Keratinocyte (primary cell): ENCODE data around the gene ZNF32. TPM values are rescaled to one million over a fixed set of nuclear protein-coding genes. Genes with fewer than 3 reads are reported as not detected.
A peak's percentile ranks its signal among the peaks of the same experiment; 100 is the strongest.

Experiments used
- DNase-seq: peaks from one replicate; pipeline ENCODE4 v3.0.0-alpha.2; 2011; ENCODE audit warnings: low read depth, missing footprints, low spot score
- FAIRE-seq: peaks from 2 replicates; lab custom pipeline; 2011; peaks lifted over from hg19 to GRCh38; lab: Jason Lieb, UNC
- H2AFZ ChIP-seq: 2 replicates; pipeline ENCODE4 v1.6.0; 2012; ENCODE audit warnings: low read length, control low read depth, inconsistent platforms; ENCODE audit not compliant: control insufficient read depth
- H3K27ac ChIP-seq: 2 replicates; pipeline ENCODE4 v1.5.1; 2011; ENCODE audit warnings: low read length; ENCODE audit not compliant: control insufficient read depth, insufficient read depth
- H3K27me3 ChIP-seq: 3 replicates; pipeline ENCODE4 v1.6.0; 2011; ENCODE audit warnings: low read length; ENCODE audit not compliant: control insufficient read depth, insufficient read depth; ENCODE audit errors: extremely low read depth
- H3K36me3 ChIP-seq, 2 experiments: 2 replicates in 1 of 2; 3 replicates in 1 of 2; pipeline ENCODE4 v1.5.1; 2011; ENCODE audit warnings: low read length in 2 of 2, mild to moderate bottlenecking in 1 of 2; ENCODE audit not compliant: control insufficient read depth in 2 of 2, insufficient read depth in 2 of 2; ENCODE audit errors: extremely low read depth in 1 of 2
- H3K4me1 ChIP-seq: 3 replicates; pipeline ENCODE4 v1.5.1; 2011; ENCODE audit warnings: low read length; ENCODE audit not compliant: control insufficient read depth, insufficient read depth; ENCODE audit errors: extremely low read depth
- H3K4me2 ChIP-seq: 3 replicates; pipeline ENCODE4 v1.6.0; 2011; ENCODE audit warnings: low read depth, low read length; ENCODE audit not compliant: control insufficient read depth, insufficient read depth; ENCODE audit errors: extremely low read depth
- H3K4me3 ChIP-seq, 3 experiments: fragments of 200-600 bp in 1 of 3; sonication (generic) in 1 of 3; 2 replicates in 2 of 3; 3 replicates in 1 of 3; pipeline ENCODE4 v1.5.1; 2011 to 2016; ENCODE audit warnings: low read length in 3 of 3, mild to moderate bottlenecking in 3 of 3, control low read depth in 2 of 3, inconsistent platforms in 1 of 3, low read depth in 1 of 3, mixed read lengths in 1 of 3, mixed run types in 1 of 3, moderate library complexity in 1 of 3; ENCODE audit not compliant: control insufficient read depth in 2 of 3, insufficient read depth in 2 of 3; ENCODE audit errors: extremely low read depth in 1 of 3
- H3K79me2 ChIP-seq: 2 replicates; pipeline ENCODE4 v1.6.0; 2012; ENCODE audit warnings: low read length; ENCODE audit not compliant: control insufficient read depth, insufficient read depth
- H3K9ac ChIP-seq: 3 replicates; pipeline ENCODE4 v1.6.0; 2011; ENCODE audit warnings: low read length; ENCODE audit not compliant: control insufficient read depth, insufficient read depth; ENCODE audit errors: extremely low read depth
- H3K9me1 ChIP-seq: 3 replicates; pipeline ENCODE4 v1.6.0; 2011; ENCODE audit warnings: low read length; ENCODE audit not compliant: control insufficient read depth, insufficient read depth; ENCODE audit errors: extremely low read depth
- H3K9me3 ChIP-seq: 2 replicates; pipeline ENCODE4 v1.5.1; 2012; ENCODE audit warnings: low read depth, low read length; ENCODE audit not compliant: control insufficient read depth
- H4K20me1 ChIP-seq: 3 replicates; pipeline ENCODE4 v1.6.0; 2011; ENCODE audit warnings: low read length; ENCODE audit not compliant: control insufficient read depth, insufficient read depth; ENCODE audit errors: extremely low read depth
- CTCF ChIP-seq, 3 experiments: IDR thresholded peaks in 1 of 3; conservative IDR thresholded peaks in 1 of 3; optimal IDR thresholded peaks in 1 of 3; 2 replicates in 2 of 3; 3 replicates in 1 of 3; pipeline versions ENCODE3 to v1.5.1; 2011; ENCODE audit warnings: low read length in 3 of 3, mild to moderate bottlenecking in 3 of 3, moderate library complexity in 2 of 3, control low read depth in 1 of 3, inconsistent platforms in 1 of 3; ENCODE audit not compliant: insufficient read depth in 2 of 3; ENCODE audit errors: extremely low read depth in 1 of 3
- EZH2 ChIP-seq: IDR thresholded peaks from one replicate; pipeline ENCODE4 v1.6.1; 2012; ENCODE audit warnings: inconsistent platforms, mild to moderate bottlenecking, low read length, moderate library complexity
- dilution Hi-C: fragments of 300-500 bp; cut with MboI; formaldehyde crosslinking; loops from one replicate; pipeline ENCODE4 v1.7.0; 2020; ENCODE audit warnings: low sequenced_read_pairs; ENCODE audit not compliant: extremely low pct_ligation_motif_present
- polyA plus RNA-seq, 5 experiments: library from polyadenylated mRNA; depleted of rRNA in 3 of 5; stranded (reverse) in 3 of 5; stranded (forward) in 1 of 5; unstranded in 1 of 5; fragments of >200 nt; gene quantifications; 1 replicate in 1 of 5; 2 replicates in 3 of 5; 3 replicates in 1 of 5; pipeline versions ENCODE4 v1.2.1 to v1.2.3, GENCODE V29; 2011 to 2012; ENCODE audit warnings: missing spikeins in 2 of 5, low read depth in 1 of 5, low replicate concordance in 1 of 5

The ZNF32 gene
- polyA plus RNA-seq, 1 donor (not counting 4 experiments of a cell fraction or from before 2014, with no cell fraction given): 25.6 TPM

GRCh38 chr10:43679509-43679908 lies 30.8 kb upstream of the ZNF32 start:
- DNase-seq (no peak), FAIRE-seq (peak; percentile 41)
- Histone ChIP-seq H3K9me3 (no peaks in the 10 kb centered on the region), H3K9me1 (no peaks in the 10 kb centered on the region), H3K4me2 (no peak overlapping the region), H3K27me3 (peaks cover 2% of the 10 kb centered on the region), H3K27ac (no peak overlapping the region), H4K20me1 (no peaks in the 10 kb centered on the region), H3K4me3 (no peak overlapping the region), H2AFZ (no peak overlapping the region), H3K36me3 (no peaks in the 10 kb centered on the region), H3K4me1 (peaks cover 4% of the 10 kb centered on the region), H3K79me2 (no peaks in the 10 kb centered on the region), H3K9ac (no peak overlapping the region)
- dilution Hi-C loops: no loop called here
- TF ChIP-seq CTCF (optimal IDR thresholded peaks at IDR 0.05 in 1 of 3, IDR thresholded peaks at IDR 0.05 in 1 of 3, conservative IDR thresholded peaks at IDR 0.05 in 1 of 3; ENCODE audit: extremely low read depth in 1 of 3, insufficient read depth in 2 of 3, low read length in 3 of 3): no peak
- TF ChIP-seq EZH2: no peak

- no peaks in the 10 kb centered on the region for H3K79me2 ChIP-seq
- H3K4me1 ChIP-seq: peaks cover 4% of the 10 kb centered on the region
- no peak overlapping the region for H3K4me3 ChIP-seq
- no peaks in the 10 kb centered on the region for H4K20me1 ChIP-seq
- no peaks in the 10 kb centered on the region for H3K9me1 ChIP-seq
- H3K27ac ChIP-seq: no peak overlapping the region
- no peak overlapping the region for H3K4me2 ChIP-seq
- H2AFZ ChIP-seq: no peak overlapping the region
- H3K27me3 ChIP-seq: peaks cover 3% of the 10 kb centered on the region
- TF ChIP-seq EZH2 (no peak), CTCF (optimal IDR thresholded peaks at IDR 0.05 in 1 of 3, IDR thresholded peaks at IDR 0.05 in 1 of 3, conservative IDR thresholded peaks at IDR 0.05 in 1 of 3; ENCODE audit: extremely low read depth in 1 of 3, insufficient read depth in 2 of 3, low read length in 3 of 3) (no peak)
- H3K36me3 ChIP-seq: no peaks in the 10 kb centered on the region
- no peaks in the 10 kb centered on the region for H3K9me3 ChIP-seq
- no peak overlapping the region for H3K9ac ChIP-seq
- dilution Hi-C loops: no loop called here
- DNase-seq: no peak
- FAIRE-seq: no peak
These were observed 30.0 kb upstream of the ZNF32 start for GRCh38 chr10:43678654-43679053.
